Liver (tissue), 9 donors: ENCODE results near the gene SLC2A14. TPM values are rescaled to one million over a fixed set of nuclear protein-coding genes. Genes with fewer than 3 reads are reported as not detected.

Source experiments
- DNase-seq: peaks from one replicate; pipeline ENCODE4 v3.0.0-alpha.2; 2017; ENCODE audit warnings: low spot score
- H3K27ac ChIP-seq, 2 donors: one replicate each; pipeline ENCODE4 v1.7.0; 2013; ENCODE audit warnings: inconsistent platforms in 2 of 2, low read length in 2 of 2, control low read depth in 1 of 2, low read depth in 1 of 2, mild to moderate bottlenecking in 1 of 2
- H3K27me3 ChIP-seq, 4 donors: one replicate each; pipeline versions ENCODE4 v1.6.1 to v1.7.0; 2013; ENCODE audit warnings: low read length in 3 of 4, inconsistent platforms in 1 of 4, mild to moderate bottlenecking in 1 of 4, moderate library complexity in 1 of 4; ENCODE audit not compliant: control insufficient read depth in 4 of 4, insufficient read depth in 4 of 4
- H3K36me3 ChIP-seq, 4 donors: one replicate each; pipeline versions ENCODE4 v1.6.1 to v1.7.0; 2013; ENCODE audit warnings: low read length in 3 of 4, mild to moderate bottlenecking in 3 of 4, low read depth in 1 of 4, moderate library complexity in 1 of 4; ENCODE audit not compliant: control insufficient read depth in 4 of 4, insufficient read depth in 3 of 4
- H3K4me1 ChIP-seq, 4 donors: one replicate each; pipeline versions ENCODE4 v1.6.1 to v1.7.0; 2013; ENCODE audit warnings: low read length in 3 of 4, mild to moderate bottlenecking in 3 of 4, moderate library complexity in 1 of 4; ENCODE audit not compliant: control insufficient read depth in 4 of 4, insufficient read depth in 4 of 4
- H3K4me3 ChIP-seq, 3 donors: one replicate each; pipeline versions ENCODE4 v1.6.1 to v1.7.0; 2013; ENCODE audit warnings: low read length in 3 of 3, control low read depth in 1 of 3, low read depth in 1 of 3, mild to moderate bottlenecking in 1 of 3
- H3K9ac ChIP-seq, 2 donors: one replicate each; pipeline ENCODE4 v1.7.0; 2013; ENCODE audit warnings: low read length in 2 of 2, mild to moderate bottlenecking in 2 of 2, moderate library complexity in 2 of 2, control low read depth in 1 of 2, low read depth in 1 of 2
- H3K9me3 ChIP-seq, 4 donors: one replicate each; pipeline versions ENCODE4 v1.6.1 to v1.7.0; 2013; ENCODE audit warnings: low read length in 3 of 4; ENCODE audit not compliant: control insufficient read depth in 4 of 4
- EGR1 ChIP-seq, 2 donors: IDR thresholded peaks; 2 replicates each; pipeline ENCODE4 v1.6.1; 2016 to 2018; ENCODE audit warnings: antibody characterized with exemption in 2 of 2, low read depth in 2 of 2
- FOXA1 ChIP-seq: IDR thresholded peaks from 2 replicates; pipeline ENCODE4 v1.6.1; 2016; ENCODE audit warnings: antibody characterized with exemption
- FOXA2 ChIP-seq: IDR thresholded peaks from 2 replicates; pipeline ENCODE4 v1.6.1; 2016; ENCODE audit warnings: antibody characterized with exemption
- GABPA ChIP-seq, 2 donors: IDR thresholded peaks in 1 of 2; conservative IDR thresholded peaks in 1 of 2; 2 replicates each; pipeline ENCODE4 v1.6.1; 2016; ENCODE audit warnings: antibody characterized with exemption in 2 of 2, mild to moderate bottlenecking in 1 of 2, moderate library complexity in 1 of 2
- HNF4A ChIP-seq, 2 donors: conservative IDR thresholded peaks; 2 replicates each; pipeline ENCODE4 v1.6.1; 2016; ENCODE audit warnings: antibody characterized with exemption in 2 of 2, mild to moderate bottlenecking in 2 of 2
- HNF4G ChIP-seq: IDR thresholded peaks from 2 replicates; pipeline ENCODE4 v1.6.1; 2016; ENCODE audit warnings: antibody characterized with exemption
- JUND ChIP-seq, 2 donors: IDR thresholded peaks; 2 replicates each; pipeline ENCODE4 v1.6.1; 2016; ENCODE audit warnings: antibody characterized with exemption in 2 of 2
- NR2F2 ChIP-seq: IDR thresholded peaks from 2 replicates; pipeline ENCODE4 v1.6.1; 2016; ENCODE audit warnings: antibody characterized with exemption
- RAD21 ChIP-seq, 2 donors: IDR thresholded peaks; 2 replicates each; pipeline ENCODE4 v1.6.1; 2016; ENCODE audit warnings: antibody characterized with exemption in 2 of 2, mild to moderate bottlenecking in 2 of 2
- RXRA ChIP-seq, 2 donors: IDR thresholded peaks; 2 replicates each; pipeline ENCODE4 v1.6.1; 2017 to 2018; ENCODE audit warnings: antibody characterized with exemption in 2 of 2, mild to moderate bottlenecking in 1 of 2
- SP1 ChIP-seq: IDR thresholded peaks from 2 replicates; pipeline ENCODE4 v1.6.1; 2018; ENCODE audit warnings: antibody characterized with exemption, mild to moderate bottlenecking
- TAF1 ChIP-seq: conservative IDR thresholded peaks from 2 replicates; pipeline ENCODE4 v1.6.1; 2016; ENCODE audit warnings: antibody characterized with exemption, mild to moderate bottlenecking
- YY1 ChIP-seq: IDR thresholded peaks from 2 replicates; pipeline ENCODE4 v1.6.1; 2016; ENCODE audit warnings: antibody characterized with exemption, mild to moderate bottlenecking
- WGBS: extraction: QIAGEN DNeasy Blood & Tissue Kit; methylation state at CpG from one replicate; pipeline ENCODE4 v1.1.7; 2013; 5-methylcytosine and 5-hydroxymethylcytosine counted together
- polyA plus RNA-seq, 2 donors: library from polyadenylated mRNA; stranded (reverse) in 1 of 2; unstranded in 1 of 2; fragments of 200-250 nt in 1 of 2; fragments of >200 nt in 1 of 2; fragmentation: Nextera tagmentation in 1 of 2; extraction: Ambion mirVana in 1 of 2; gene quantifications; one replicate each; pipeline versions ENCODE4 v1.2.1 to v1.2.3, GENCODE V29; 2013 to 2015
- total RNA-seq, 2 donors: library from RNA; depleted of rRNA; stranded (reverse); fragments of >200 nt; gene quantifications; one replicate each; pipeline ENCODE4 v1.2.3, GENCODE V29; 2014
- TF ChIP-seq, protein P1 (sequence below): IDR thresholded peaks from 2 replicates; pipeline ENCODE4 v1.6.1; 2016; ENCODE audit warnings: antibody characterized with exemption, mild to moderate bottlenecking
- TF ChIP-seq, protein P2 (sequence below): fragments of 150-350 bp; IDR thresholded peaks from 2 replicates; pipeline ENCODE4 v1.5.1; 2017; ENCODE audit warnings: improper control_type of control experiment, low read depth, low read length; ENCODE audit not compliant: missing input control
- TF ChIP-seq, protein P3 (sequence below): IDR thresholded peaks from 2 replicates; pipeline ENCODE4 v1.6.1; 2016; ENCODE audit warnings: antibody characterized with exemption
- TF ChIP-seq, protein P4 (sequence below): IDR thresholded peaks from 2 replicates; pipeline ENCODE4 v1.6.1; 2016; ENCODE audit warnings: antibody characterized with exemption
- TF ChIP-seq, protein P5 (sequence below): IDR thresholded peaks from 2 replicates; pipeline ENCODE4 v1.6.1; 2016; ENCODE audit warnings: antibody characterized with exemption
- donor health status: healthy.
- donor health status: healthy.
- donor health status: healthy.
- donor health status: healthy.
- donor health status: healthy.

Gene SLC2A14
- total and polyA plus RNA-seq, 4 donors = 22.7 TPM; not detected in 3

DNA sequence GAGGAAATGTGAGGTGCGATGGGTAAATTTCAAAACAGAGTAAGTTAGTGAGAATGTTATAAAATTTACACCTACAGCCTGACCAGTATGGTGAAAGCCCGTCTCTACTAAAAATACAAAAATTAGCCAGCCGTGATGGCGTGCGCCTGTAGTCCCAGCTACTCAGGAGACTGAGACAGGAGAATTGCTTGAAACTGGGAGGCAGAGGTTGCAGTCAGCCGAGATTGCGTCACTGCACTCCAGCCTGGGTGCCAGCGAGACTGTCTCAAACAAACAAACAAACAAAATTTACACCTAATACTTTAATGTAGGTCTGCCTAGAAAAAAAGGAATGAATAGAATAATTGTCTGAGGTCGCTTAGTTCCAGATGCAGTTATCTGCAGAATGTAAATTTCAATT lies 37.6 kb downstream of the SLC2A14 start:
- Histone ChIP-seq H3K27me3 (no peaks in the 10 kb centered on the region), H3K4me3 (no peak overlapping the region), H3K4me1 (no peaks in the 10 kb centered on the region), H3K9ac (no peak overlapping the region), H3K9me3 (no peaks in the 10 kb centered on the region), H3K27ac (no peak overlapping the region), H3K36me3 (no peaks in the 10 kb centered on the region)
- TF ChIP-seq, protein P1, sequence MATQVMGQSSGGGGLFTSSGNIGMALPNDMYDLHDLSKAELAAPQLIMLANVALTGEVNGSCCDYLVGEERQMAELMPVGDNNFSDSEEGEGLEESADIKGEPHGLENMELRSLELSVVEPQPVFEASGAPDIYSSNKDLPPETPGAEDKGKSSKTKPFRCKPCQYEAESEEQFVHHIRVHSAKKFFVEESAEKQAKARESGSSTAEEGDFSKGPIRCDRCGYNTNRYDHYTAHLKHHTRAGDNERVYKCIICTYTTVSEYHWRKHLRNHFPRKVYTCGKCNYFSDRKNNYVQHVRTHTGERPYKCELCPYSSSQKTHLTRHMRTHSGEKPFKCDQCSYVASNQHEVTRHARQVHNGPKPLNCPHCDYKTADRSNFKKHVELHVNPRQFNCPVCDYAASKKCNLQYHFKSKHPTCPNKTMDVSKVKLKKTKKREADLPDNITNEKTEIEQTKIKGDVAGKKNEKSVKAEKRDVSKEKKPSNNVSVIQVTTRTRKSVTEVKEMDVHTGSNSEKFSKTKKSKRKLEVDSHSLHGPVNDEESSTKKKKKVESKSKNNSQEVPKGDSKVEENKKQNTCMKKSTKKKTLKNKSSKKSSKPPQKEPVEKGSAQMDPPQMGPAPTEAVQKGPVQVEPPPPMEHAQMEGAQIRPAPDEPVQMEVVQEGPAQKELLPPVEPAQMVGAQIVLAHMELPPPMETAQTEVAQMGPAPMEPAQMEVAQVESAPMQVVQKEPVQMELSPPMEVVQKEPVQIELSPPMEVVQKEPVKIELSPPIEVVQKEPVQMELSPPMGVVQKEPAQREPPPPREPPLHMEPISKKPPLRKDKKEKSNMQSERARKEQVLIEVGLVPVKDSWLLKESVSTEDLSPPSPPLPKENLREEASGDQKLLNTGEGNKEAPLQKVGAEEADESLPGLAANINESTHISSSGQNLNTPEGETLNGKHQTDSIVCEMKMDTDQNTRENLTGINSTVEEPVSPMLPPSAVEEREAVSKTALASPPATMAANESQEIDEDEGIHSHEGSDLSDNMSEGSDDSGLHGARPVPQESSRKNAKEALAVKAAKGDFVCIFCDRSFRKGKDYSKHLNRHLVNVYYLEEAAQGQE = no peak
- TF ChIP-seq, protein P2, sequence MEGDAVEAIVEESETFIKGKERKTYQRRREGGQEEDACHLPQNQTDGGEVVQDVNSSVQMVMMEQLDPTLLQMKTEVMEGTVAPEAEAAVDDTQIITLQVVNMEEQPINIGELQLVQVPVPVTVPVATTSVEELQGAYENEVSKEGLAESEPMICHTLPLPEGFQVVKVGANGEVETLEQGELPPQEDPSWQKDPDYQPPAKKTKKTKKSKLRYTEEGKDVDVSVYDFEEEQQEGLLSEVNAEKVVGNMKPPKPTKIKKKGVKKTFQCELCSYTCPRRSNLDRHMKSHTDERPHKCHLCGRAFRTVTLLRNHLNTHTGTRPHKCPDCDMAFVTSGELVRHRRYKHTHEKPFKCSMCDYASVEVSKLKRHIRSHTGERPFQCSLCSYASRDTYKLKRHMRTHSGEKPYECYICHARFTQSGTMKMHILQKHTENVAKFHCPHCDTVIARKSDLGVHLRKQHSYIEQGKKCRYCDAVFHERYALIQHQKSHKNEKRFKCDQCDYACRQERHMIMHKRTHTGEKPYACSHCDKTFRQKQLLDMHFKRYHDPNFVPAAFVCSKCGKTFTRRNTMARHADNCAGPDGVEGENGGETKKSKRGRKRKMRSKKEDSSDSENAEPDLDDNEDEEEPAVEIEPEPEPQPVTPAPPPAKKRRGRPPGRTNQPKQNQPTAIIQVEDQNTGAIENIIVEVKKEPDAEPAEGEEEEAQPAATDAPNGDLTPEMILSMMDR = no peak
- no peak for TF ChIP-seq SP1
- no peak for TF ChIP-seq HNF4A (conservative IDR thresholded peaks at IDR 0.05)
- TF ChIP-seq RXRA (IDR thresholded peaks at IDR 0.05) = no peak
- no peak for TF ChIP-seq EGR1 (IDR thresholded peaks at IDR 0.05; ENCODE audit: low read depth in 2 of 2)
- no peak for TF ChIP-seq JUND (IDR thresholded peaks at IDR 0.05)
- no peak for TF ChIP-seq FOXA1
- TF ChIP-seq, protein P3, sequence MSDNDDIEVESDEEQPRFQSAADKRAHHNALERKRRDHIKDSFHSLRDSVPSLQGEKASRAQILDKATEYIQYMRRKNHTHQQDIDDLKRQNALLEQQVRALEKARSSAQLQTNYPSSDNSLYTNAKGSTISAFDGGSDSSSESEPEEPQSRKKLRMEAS = no peak
- TF ChIP-seq YY1 = no peak
- TF ChIP-seq TAF1 = no peak
- TF ChIP-seq GABPA (IDR thresholded peaks at IDR 0.05 in 1 of 2, conservative IDR thresholded peaks at IDR 0.05 in 1 of 2) = no peak
- no peak for TF ChIP-seq FOXA2
- TF ChIP-seq, protein P4, sequence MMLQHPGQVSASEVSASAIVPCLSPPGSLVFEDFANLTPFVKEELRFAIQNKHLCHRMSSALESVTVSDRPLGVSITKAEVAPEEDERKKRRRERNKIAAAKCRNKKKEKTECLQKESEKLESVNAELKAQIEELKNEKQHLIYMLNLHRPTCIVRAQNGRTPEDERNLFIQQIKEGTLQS = no peak
- TF ChIP-seq RAD21 (IDR thresholded peaks at IDR 0.05) = no peak
- no peak for TF ChIP-seq NR2F2
- no peak for TF ChIP-seq HNF4G
- TF ChIP-seq, protein P5, sequence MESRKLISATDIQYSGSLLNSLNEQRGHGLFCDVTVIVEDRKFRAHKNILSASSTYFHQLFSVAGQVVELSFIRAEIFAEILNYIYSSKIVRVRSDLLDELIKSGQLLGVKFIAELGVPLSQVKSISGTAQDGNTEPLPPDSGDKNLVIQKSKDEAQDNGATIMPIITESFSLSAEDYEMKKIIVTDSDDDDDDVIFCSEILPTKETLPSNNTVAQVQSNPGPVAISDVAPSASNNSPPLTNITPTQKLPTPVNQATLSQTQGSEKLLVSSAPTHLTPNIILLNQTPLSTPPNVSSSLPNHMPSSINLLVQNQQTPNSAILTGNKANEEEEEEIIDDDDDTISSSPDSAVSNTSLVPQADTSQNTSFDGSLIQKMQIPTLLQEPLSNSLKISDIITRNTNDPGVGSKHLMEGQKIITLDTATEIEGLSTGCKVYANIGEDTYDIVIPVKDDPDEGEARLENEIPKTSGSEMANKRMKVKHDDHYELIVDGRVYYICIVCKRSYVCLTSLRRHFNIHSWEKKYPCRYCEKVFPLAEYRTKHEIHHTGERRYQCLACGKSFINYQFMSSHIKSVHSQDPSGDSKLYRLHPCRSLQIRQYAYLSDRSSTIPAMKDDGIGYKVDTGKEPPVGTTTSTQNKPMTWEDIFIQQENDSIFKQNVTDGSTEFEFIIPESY = no peak
- DNase-seq = no peak
- 76% methylated on average over 9 of the region's 9 CpGs for WGBS
